Loucy (cell line): ENCODE measurements around the gene FIBCD1.

ENCODE experiments used
- CTCF ChIP-seq: fragments of 200-600 bp; sonication (generic); conservative IDR thresholded peaks from 2 replicates; pipeline ENCODE4 v1.5.1; 2014; ENCODE audit warnings: mild to moderate bottlenecking, antibody characterized with exemption, low read length
- EZH2phosphoT487 ChIP-seq: fragments of 200-600 bp; IDR thresholded peaks from 2 replicates; pipeline ENCODE4 v1.6.1; 2018; ENCODE audit warnings: antibody characterized with exemption, mild to moderate bottlenecking, moderate library complexity, borderline replicate concordance

- TF ChIP-seq CTCF, result no peak
- no peak for TF ChIP-seq EZH2phosphoT487
These were observed 69.8 kb downstream of the FIBCD1 start for GRCh38 chr9:130869250-130869649.
